HG03521 (cell line): Measurements from ENCODE around the gene ELP2.
"Not testable (repeated sequence)": the region's sequence is repeated elsewhere in the genome, so short reads cannot be mapped to it uniquely, and the experiment has no call there.

ENCODE experiments used
- ATAC-seq: cut with Tn5 transposase; IDR thresholded peaks from one replicate; pipeline ENCODE4 v1.9.1; 2021; ENCODE audit warnings: mild to moderate bottlenecking, moderate library complexity; ENCODE audit not compliant: unreplicated experiment

ELP2 gene

DNA sequence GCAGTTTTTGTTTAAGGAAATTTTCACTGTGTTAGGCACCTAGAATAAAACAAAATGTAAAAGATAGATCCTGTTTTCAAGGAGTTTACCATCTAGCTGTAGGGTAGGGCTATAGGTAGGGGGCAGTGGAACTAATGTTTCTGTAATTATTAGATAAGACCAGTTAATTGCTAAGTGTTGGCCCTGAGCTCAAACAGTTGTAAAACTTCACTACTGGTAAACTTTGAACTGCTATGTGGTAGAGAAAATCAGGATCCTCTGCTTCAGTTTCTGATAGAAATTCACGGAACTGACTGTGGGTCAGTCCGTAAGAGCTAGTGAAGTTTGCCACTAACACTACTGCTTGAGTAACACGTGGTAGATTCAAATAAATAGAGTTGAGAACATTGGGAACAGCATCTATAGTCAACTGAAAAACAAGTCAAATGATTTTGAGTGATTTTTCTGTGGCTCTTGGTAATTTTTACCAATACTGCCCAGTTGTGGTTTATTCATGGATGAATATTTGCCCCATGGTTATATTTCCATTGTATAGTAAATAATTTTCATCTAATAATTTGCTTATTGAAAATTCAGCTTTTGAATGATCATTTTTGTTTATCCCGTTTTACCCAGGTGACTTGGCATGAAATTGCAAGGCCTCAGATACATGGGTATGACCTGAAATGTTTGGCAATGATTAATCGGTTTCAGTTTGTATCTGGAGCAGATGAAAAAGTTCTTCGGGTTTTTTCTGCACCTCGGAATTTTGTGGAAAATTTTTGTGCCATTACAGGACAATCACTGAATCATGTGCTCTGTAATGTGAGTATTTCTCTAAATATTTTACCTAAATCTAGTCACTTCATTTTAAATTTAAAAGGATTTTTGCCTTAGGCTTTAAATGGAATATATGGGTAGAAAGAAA lies 26.4 kb downstream of the ELP2 start:
- no peak for ATAC-seq

GRCh38 chr18:36157441-36157840 lies 27.7 kb downstream of the ELP2 start:
- ATAC-seq: no peak

GRCh38 chr18:36158266-36158867 lies 28.7 kb downstream of the ELP2 start:
- no peak for ATAC-seq

- no peak for ATAC-seq
Observed at GRCh38 chr18:36160959-36161371, 31.3 kb downstream of the ELP2 start.

DNA sequence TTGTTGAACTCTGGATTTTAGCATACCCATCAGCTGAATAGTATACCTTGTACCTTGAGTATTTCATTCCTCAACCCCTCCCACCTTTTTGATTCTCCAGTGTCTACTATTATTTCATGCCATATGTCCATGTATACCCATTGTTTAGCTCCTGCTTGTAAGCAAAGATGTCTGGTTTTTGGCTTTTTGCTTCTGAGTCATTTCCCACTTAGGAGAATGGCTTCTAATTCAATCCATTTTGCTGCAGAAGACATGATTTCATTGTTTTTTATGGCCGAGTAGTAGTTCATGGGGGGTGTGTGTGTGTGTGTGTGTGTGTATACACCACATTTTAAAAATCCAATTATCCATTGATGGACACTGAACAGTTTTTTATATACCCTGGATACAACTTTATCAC lies 33.3 kb downstream of the ELP2 start:
- ATAC-seq: no peak

DNA sequence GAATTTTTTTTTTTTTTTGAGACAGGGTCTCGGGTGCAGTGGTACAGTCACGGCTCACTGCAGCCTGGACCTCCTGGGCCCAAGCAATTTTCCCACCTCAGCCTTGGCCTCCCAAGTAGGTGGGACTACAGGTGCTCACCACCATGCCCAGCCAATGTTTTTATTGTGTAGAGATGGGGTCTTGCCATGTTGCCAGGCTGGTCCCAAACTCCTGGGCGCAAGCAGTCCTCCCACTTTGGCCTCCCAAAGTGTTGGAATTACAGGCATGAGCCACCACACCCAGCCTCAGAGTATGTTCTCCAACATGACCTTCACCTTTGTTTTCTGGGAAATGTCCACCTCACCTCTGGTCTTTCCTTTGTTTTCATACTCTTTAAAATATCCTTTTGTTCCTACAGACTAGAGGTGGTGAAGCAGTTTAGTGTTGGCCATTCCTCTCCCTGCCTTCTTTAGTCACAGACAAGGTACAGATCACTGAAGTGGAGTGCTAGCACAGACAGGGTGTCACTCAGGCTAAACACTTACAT lies 38.1 kb downstream of the ELP2 start:
- no peak for ATAC-seq

DNA sequence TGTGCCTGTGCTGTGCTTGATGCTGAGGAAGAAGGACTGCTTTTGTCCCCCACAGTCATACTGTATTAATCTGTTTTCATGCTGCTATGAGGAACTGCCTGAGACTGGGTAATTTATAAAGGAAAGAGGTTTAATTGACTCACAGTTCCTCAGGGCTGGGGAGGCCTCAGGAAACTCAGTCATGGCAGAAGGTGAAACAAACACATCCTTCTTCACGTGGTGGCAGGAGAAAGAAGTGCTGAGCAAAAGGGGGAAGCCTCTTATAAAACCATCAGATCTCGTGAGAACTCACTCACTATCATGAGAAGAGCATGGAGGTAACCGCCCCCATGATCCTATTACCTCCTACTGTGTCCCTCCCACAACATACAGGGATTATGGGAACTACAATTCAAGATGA lies 38.6 kb downstream of the ELP2 start:
- ATAC-seq: not testable (repeated sequence)

DNA sequence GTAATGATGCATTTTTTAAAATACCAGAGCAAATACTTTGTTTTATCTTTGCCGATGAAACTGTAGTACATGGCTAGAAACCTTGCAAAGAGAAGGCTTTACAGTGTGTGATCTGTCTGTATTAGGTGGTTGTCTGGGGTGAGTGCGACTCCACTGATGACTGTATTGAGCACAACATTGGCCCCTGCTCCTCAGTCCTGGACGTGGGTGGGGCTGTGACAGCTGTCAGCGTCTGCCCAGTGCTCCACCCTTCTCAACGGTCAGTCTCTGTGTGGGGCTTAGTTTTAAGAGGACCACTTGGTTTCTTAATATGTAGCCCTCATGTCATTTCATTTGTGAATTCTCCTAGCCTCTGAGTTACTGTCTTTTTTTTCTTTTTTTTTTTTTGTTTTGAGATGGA lies 40.2 kb downstream of the ELP2 start:
- no peak for ATAC-seq

DNA sequence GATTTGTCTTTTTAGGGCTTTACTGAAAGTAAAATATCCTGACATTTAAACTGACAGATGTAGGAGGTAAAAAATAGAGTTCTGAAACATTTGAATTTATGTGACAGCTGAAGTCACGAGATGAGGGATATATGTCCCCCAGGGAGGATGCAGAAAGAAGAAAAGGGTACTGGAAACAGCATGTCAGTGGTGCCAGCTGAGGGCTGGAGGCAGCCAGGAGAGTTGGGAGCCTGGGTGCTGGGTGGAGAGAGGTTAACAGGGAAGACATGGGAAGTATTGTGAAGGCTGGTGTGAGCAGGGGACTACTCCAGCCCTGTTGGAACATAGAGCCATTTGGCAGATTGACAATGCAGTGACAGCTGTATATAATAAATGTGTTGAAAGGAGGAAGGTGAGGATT lies 45.8 kb downstream of the ELP2 start:
- no peak for ATAC-seq

- no peak for ATAC-seq
Observed at GRCh38 chr18:36176177-36176584, 46.5 kb downstream of the ELP2 start.

DNA sequence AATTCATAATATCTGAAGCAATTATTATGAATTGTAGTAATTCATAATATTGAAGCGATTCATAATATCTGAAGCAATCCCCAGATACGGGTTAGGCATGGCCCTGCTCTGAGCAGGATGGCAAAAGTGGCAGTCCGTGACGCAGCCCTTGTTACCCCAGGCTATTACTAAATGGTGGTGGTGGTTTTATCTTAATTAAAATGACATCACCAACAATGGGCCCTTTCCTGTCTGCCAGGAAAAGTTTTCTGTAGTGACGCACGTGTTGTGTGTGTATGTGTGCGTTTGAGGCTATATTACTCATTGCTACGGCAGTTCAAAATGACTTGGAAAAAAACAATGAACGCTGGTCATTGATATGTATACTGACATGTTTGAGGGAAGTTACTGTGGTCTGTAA lies 47.0 kb downstream of the ELP2 start:
- ATAC-seq: no peak

GRCh38 chr18:36177913-36178312 lies 48.2 kb downstream of the ELP2 start:
- ATAC-seq: no peak

DNA sequence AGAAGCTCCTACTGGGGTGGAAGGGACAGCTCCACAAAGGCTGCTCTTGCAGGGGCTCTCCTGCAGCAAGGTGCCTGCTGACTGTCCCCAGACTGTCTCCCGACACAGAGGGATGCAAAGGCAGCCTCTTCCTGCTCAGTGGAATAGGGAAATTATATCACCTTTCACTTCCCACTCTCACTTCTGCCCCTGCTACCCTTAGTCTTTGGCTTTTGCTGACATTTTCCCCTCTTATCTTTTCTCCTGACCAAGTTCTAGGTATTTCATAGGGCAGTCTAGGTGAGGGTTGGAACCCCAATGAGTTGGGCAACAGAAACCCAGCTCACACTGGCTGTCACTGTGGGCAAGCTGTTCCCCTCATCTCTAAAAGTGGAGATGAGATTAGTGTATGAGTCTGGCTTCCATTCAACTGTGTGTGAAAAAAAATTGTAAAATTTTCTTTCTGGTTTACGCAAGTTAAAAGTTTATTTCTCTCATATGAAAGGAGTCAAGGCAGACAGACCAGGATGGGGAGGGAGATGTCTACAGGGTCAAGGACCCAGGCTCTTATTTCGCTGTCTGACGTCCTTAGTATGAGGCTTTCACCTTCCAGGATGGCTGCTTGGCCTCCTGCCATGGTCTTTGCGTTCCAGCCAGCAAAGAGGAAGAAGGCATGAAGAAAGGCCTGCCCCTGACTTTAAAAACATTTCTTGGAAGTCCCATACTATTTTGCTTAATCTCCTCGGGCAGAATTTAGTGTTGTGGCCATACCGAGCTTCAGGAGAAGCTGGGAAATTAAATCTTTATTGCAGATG lies 50.1 kb downstream of the ELP2 start:
- no peak for ATAC-seq

GRCh38 chr18:36181441-36181840 lies 51.7 kb downstream of the ELP2 start:
- no peak for ATAC-seq

DNA sequence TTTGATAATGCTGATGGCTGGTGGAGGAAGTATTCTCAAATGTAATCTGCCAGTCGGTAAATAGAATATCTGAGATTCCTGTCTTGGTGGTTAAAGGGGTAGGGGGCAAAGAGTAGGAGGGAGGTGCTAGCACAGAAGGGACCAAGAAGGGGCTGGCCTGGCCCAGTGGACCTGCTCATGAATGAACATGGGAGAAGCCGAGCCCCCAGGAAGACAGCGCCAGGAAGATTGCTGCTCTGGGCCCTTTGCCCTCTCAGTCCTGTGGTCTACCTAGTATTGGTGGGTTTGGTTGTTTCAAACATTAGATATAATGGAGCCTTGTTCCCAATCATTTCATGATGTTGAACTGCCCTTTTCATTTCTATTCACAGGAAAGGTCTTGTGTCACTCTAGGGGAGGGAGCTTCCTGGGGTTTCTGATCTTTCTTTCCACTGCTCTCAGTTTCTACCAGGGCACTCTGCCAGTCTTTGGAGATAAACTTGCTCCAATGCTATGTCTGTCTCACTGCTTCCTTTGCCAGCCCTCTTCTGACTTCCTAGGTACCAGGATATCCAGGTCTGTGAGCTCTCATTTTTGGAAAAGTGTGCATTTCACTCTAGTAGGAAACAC lies 52.3 kb downstream of the ELP2 start:
- no peak for ATAC-seq

- ATAC-seq: no peak
Observed at GRCh38 chr18:36183033-36183432, 53.3 kb downstream of the ELP2 start.

- ATAC-seq: no peak
Observed at GRCh38 chr18:36183987-36184386, 54.3 kb downstream of the ELP2 start.

- no peak for ATAC-seq
Observed at GRCh38 chr18:36185157-36185556, 55.5 kb downstream of the ELP2 start.

DNA sequence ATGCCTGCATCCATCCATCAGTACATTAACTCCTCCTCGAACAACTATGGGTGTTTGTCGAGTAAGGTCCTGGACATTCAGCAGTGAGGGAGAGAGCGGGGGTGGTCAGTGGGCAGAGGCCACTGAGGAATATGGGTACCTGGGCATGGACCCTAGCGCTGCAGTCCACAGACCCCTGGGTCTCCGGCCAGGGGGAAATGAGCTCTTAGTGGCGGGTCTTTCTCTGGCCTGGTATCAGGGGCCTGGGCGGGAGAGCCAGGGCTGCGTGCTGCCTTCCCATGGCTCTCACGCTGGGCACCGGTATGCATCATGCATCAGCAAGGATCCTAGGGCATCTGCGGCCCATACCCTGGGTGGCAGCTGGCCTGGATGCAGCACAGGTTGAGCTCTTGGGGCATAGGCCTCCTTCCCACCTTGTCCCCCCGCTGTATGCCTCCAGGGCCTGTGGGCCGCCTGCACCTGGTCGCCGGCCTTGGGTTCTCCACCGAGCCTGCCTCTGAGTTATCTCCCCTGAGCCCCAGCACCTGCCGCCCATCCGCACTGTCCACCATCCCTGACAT lies 56.3 kb downstream of the ELP2 start:
- no peak for ATAC-seq

- no peak for ATAC-seq
Observed at GRCh38 chr18:36186461-36187192, 56.9 kb downstream of the ELP2 start.
